DND-41 (cell line): ENCODE results near the gene BRAT1.

Experiments
- CTCF ChIP-seq: IDR thresholded peaks from 2 replicates; pipeline ENCODE4 v1.5.1; 2012; ENCODE audit warnings: borderline replicate concordance, low read length, moderate library complexity, mild to moderate bottlenecking; ENCODE audit not compliant: poor library complexity, severe bottlenecking; ENCODE audit errors: extremely low read depth
- EZH2 ChIP-seq: IDR thresholded peaks from 3 replicates; pipeline ENCODE4 v1.6.1; 2012; ENCODE audit warnings: borderline replicate concordance, low read depth, mild to moderate bottlenecking, moderate library complexity, low read length, inconsistent platforms; ENCODE audit not compliant: severe bottlenecking

DNA sequence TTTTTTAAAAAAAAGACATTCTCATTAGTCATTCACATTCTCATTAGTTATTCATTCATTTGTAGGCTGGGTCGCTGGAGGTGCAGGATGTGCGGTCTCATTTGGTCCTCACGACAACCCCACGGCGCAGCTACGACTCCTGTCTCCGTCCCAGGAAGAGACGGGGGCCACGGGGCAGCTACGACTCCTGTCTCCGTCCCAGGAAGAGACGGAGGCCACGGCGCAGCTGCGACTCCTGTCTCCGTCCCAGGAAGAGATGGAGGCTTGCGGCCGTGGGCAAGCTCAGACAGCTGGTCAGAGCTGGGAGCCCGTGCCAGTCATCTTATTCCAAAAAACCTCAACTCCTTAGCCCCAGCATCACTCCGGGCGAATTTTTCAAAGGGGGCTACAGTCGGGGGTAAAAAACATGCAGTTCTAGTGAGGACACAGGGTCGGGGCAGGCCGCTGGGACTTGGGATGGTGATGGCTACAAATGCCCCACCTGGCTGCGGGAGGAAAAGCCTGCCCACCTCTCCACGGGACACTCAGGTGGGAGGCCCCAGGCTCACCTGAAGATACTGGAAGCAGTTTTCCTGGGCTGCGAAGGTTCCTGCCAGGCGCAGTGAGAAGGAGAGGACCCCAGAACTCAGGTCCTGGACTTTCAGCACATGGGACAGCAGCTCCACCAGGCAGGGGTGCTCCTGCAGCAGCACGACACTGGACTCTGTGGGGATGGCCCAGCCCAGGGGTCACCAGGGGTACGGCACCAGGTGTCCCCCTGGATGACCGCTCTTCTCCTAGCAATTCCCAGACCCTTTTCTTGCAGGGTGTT, 8.3 kb downstream of the BRAT1 start:
- TF ChIP-seq CTCF (no peak), EZH2 (no peak)
